ENCODE data around the gene GEMIN5. TPM values are rescaled to one million over a fixed set of nuclear protein-coding genes. Genes with fewer than 3 reads are reported as not detected.
"Not testable (repeated sequence)": the region's sequence is repeated elsewhere in the genome, so short reads cannot be mapped to it uniquely, and the experiment has no call there.

The GEMIN5 gene
- total RNA-seq, 6 experiments from 2014 or later, result 16.5 to 22.5 (median 17.6) TPM

DNA sequence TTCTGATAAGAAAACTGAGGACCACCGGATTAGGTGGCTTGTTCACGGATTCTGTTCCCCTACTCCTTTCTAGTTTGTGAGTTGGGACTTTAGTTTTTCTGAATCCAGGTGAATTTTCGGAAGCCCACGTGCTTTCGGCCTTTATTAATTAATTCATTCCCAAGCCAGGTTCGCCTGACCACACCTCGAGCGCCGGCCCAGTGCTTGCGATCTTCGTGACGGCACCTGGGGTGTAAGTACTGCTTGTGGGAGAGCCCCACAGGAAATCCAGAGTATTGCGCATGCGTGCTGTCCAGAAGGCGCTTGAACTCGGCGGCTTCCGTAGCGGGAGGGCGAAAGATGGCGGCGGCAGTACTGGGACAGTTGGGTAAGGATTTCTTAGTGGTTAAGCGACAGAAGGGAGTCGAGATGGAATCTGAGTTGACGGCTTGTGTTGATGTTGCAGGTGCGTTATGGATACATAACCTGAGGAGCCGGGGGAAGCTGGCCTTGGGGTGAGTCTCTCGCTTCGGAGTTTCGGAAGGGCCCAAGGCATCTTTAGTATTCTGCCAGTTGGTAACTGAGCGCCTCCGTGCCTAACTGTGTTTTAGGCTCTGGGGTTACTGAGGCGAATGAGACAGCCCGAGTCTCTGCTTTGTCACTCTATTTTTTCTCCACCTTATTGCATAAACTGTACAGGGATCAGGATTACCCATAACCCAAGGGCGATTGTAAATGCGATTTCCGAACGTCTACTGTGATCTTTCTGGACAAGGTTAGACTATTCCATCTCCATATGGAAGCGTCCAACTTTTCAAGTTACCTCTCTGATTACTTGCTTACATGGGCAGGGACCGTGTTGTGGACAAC lies 3.0 kb upstream of the GEMIN5 start, which contains the start of gene MRPL22:
MRPL22 (plus strand) TSS at position 302 of the 849 bp plus-strand sequence; CDS start at position 340, 38 bp downstream.
- Mint-ChIP-seq H3K4me3 (peak within 1 kb of the TSS; percentile 99), H3K9me3 (no peaks in the 10 kb centered on the region), H3K27ac (peak within 1 kb of the TSS; percentile 93), H3K27me3 (ENCODE audit: insufficient read depth) (no peaks in the 10 kb centered on the region; the same call in 1 of the 2 replicates), H3K36me3 (ENCODE audit: low read depth) (no peaks in the 10 kb centered on the region), H3K4me1 (ENCODE audit: low read depth) (peaks cover 34% of the 10 kb centered on the region)
- TF ChIP-seq CTCF (IDR thresholded peaks at IDR 0.05), result peak; percentile 54; the same call in 1 of the 2 replicates
- DNase-seq, result peak; percentile 91

GRCh38 chr5:154940375-154940771 lies 2.4 kb upstream of the GEMIN5 start:
- peak overlapping the region; percentile 93 for H3K27ac Mint-ChIP-seq
- no peak for DNase-seq

GRCh38 chr5:154939387-154939786 lies 1.4 kb upstream of the GEMIN5 start:
- not testable (repeated sequence) for DNase-seq; H3K9me3 Mint-ChIP-seq; H3K27me3 Mint-ChIP-seq (ENCODE audit: insufficient read depth); H3K27ac Mint-ChIP-seq; H3K4me3 Mint-ChIP-seq
- Mint-ChIP-seq H3K4me1 (ENCODE audit: low read depth) (peaks cover 39% of the 10 kb centered on the region), H3K36me3 (ENCODE audit: low read depth) (peaks cover 12% of the 10 kb centered on the region)

More at GRCh38 chr5:154940375-154940771, 2.4 kb upstream of the GEMIN5 start:
- peaks cover 36% of the 10 kb centered on the region for H3K4me1 Mint-ChIP-seq (ENCODE audit: low read depth)
- peak overlapping the region; percentile 99 for H3K4me3 Mint-ChIP-seq
- no peaks in the 10 kb centered on the region; the same call in 1 of the 2 replicates for H3K27me3 Mint-ChIP-seq (ENCODE audit: insufficient read depth)
- H3K36me3 Mint-ChIP-seq (ENCODE audit: low read depth), result peaks cover 3% of the 10 kb centered on the region
- no peaks in the 10 kb centered on the region for H3K9me3 Mint-ChIP-seq
- TF ChIP-seq CTCF (IDR thresholded peaks at IDR 0.05), result no peak

DNA sequence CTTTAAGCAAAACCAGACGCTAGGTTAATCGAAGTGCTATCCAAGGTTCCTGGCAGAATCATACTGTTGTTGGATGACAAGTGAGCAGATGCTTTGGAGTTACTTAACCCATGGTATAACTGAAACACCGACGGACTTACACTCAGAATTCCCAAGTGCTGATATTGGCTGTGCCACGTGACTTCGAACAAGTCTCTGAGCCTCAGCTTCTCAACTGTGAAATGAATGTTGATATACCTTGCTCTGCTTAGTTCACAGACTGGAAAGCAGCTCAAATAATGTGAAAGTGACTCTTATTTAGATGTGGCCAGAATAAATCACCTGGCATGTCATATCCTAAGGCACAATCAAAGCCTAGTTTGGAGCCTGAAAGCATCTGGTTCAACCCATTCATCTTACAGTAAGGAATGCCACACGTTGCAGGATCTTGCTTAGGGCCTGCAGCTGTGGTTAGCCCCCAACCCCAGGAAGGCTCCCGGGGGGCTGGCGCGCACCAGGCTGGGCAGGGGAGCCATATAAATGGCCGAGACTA lies 759 bp downstream of the GEMIN5 start:
- H3K4me3 Mint-ChIP-seq, result peak overlapping the region; percentile 96
- TF ChIP-seq CTCF (IDR thresholded peaks at IDR 0.05), result no peak
- H3K27ac Mint-ChIP-seq, result peak overlapping the region; percentile 80
- no peaks in the 10 kb centered on the region for H3K9me3 Mint-ChIP-seq
- DNase-seq, result no peak
- peaks cover 12% of the 10 kb centered on the region for H3K36me3 Mint-ChIP-seq (ENCODE audit: low read depth)
- H3K27me3 Mint-ChIP-seq (ENCODE audit: insufficient read depth), result no peaks in the 10 kb centered on the region; the same call in 1 of the 2 replicates
- peaks cover 28% of the 10 kb centered on the region for H3K4me1 Mint-ChIP-seq (ENCODE audit: low read depth)

DNA sequence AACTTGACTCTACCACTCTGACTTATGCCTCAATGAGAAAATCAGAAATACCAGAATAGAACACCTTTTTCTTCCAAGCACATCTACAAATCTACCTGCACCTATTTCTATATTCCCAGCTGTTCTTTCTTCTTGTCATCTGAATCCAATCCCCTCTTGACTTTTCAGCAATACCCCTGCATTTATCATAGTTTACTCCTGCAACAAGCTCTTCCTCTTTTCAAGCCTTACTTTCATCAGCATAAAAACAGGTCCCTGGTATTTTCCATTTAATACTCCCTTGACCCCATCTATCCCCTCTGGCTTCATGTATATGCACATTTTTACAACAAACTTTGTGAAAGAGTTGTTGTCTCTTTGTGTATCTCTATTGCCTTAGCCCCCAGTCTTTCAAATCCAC lies 3.1 kb downstream of the GEMIN5 start:
- H3K9me3 Mint-ChIP-seq, result no peaks in the 10 kb centered on the region
- H3K36me3 Mint-ChIP-seq (ENCODE audit: low read depth), result peaks cover 24% of the 10 kb centered on the region
- no peak for TF ChIP-seq CTCF (IDR thresholded peaks at IDR 0.05)
- no peak for DNase-seq
- no peaks in the 10 kb centered on the region for H3K27me3 Mint-ChIP-seq (ENCODE audit: insufficient read depth)
- H3K4me1 Mint-ChIP-seq (ENCODE audit: low read depth), result peaks cover 26% of the 10 kb centered on the region
- H3K4me3 Mint-ChIP-seq, result no peak overlapping the region
- H3K27ac Mint-ChIP-seq, result no peak overlapping the region

- Mint-ChIP-seq H3K9me3 (no peaks in the 10 kb centered on the region), H3K36me3 (ENCODE audit: low read depth) (peaks cover 26% of the 10 kb centered on the region), H3K4me3 (no peak overlapping the region), H3K27me3 (ENCODE audit: insufficient read depth) (no peaks in the 10 kb centered on the region), H3K4me1 (ENCODE audit: low read depth) (peaks cover 17% of the 10 kb centered on the region), H3K27ac (no peak overlapping the region)
- no peak for DNase-seq
- no peak for TF ChIP-seq CTCF (IDR thresholded peaks at IDR 0.05)
These were observed 4.5 kb downstream of the GEMIN5 start for GRCh38 chr5:154933537-154933936.
